Neural cell (in vitro differentiated cells): Measurements from ENCODE around the gene SCN4B.

Source experiments
- EP300 ChIP-seq: fragments of 450-650 bp; conservative IDR thresholded peaks from 2 replicates; pipeline ENCODE4 v1.6.1; 2014; ENCODE audit warnings: antibody characterized with exemption, mild to moderate bottlenecking, moderate library complexity; ENCODE audit not compliant: poor library complexity, severe bottlenecking
- EZH2 ChIP-seq: fragments of 200-600, 300-800 bp; shearing (Covaris generic), sonication (generic); IDR thresholded peaks from 2 replicates; pipeline ENCODE4 v1.6.1; 2014; ENCODE audit warnings: antibody characterized with exemption, low read length, borderline replicate concordance, mild to moderate bottlenecking; ENCODE audit not compliant: insufficient read depth, poor library complexity, severe bottlenecking
- RAD21 ChIP-seq: fragments of 450-650 bp; conservative IDR thresholded peaks from 2 replicates; pipeline ENCODE4 v1.6.1; 2014; ENCODE audit warnings: antibody characterized with exemption, mild to moderate bottlenecking, moderate library complexity
- TAF1 ChIP-seq: IDR thresholded peaks from 2 replicates; pipeline ENCODE4 v1.6.1; 2012; ENCODE audit warnings: low read depth
- TF ChIP-seq, protein P1 (sequence below): fragments of 450-650 bp; IDR thresholded peaks from 2 replicates; pipeline ENCODE4 v1.5.1; 2014; ENCODE audit warnings: antibody characterized with exemption, mild to moderate bottlenecking, moderate library complexity; ENCODE audit not compliant: poor library complexity, severe bottlenecking

DNA sequence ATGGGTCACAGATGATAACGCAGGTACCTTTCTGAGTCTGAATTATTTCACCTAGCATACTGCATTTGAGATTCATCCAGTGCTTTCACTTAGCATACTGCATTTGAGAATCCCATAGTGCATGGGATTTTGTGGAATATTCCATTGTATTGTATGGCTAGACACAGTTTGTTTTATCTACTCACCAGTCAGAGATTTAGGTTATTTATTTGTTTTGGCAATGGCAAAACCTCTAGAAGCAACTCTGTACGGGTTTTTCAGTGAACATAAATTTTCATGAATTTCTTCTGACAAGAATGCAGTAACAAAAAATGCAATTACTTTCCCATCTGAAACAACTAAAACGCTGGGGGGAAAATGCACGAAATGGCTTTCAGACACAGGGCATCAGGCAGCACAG is 24.3 kb downstream of the SCN4B start:
- TF ChIP-seq EP300 (no peak), RAD21 (no peak), TAF1 (no peak), EZH2 (no peak)
- TF ChIP-seq, protein P1, sequence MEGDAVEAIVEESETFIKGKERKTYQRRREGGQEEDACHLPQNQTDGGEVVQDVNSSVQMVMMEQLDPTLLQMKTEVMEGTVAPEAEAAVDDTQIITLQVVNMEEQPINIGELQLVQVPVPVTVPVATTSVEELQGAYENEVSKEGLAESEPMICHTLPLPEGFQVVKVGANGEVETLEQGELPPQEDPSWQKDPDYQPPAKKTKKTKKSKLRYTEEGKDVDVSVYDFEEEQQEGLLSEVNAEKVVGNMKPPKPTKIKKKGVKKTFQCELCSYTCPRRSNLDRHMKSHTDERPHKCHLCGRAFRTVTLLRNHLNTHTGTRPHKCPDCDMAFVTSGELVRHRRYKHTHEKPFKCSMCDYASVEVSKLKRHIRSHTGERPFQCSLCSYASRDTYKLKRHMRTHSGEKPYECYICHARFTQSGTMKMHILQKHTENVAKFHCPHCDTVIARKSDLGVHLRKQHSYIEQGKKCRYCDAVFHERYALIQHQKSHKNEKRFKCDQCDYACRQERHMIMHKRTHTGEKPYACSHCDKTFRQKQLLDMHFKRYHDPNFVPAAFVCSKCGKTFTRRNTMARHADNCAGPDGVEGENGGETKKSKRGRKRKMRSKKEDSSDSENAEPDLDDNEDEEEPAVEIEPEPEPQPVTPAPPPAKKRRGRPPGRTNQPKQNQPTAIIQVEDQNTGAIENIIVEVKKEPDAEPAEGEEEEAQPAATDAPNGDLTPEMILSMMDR = no peak
